NB4 (cell line): ENCODE data around the gene QSOX2.

Experiments
- DNase-seq: peaks from one replicate; pipeline ENCODE4 v3.0.0; 2010; ENCODE audit warnings: low read depth
- H3K4me3 ChIP-seq: one replicate; pipeline ENCODE4 v1.5.1; 2011; ENCODE audit warnings: mild to moderate bottlenecking, low read depth, low read length, moderate library complexity
- CTCF ChIP-seq: IDR thresholded peaks from one replicate; pipeline ENCODE4 v1.5.1; 2012; ENCODE audit warnings: low read depth, low read length
- MAX ChIP-seq: IDR thresholded peaks from 2 replicates; pipeline ENCODE4 v1.6.1; 2011; ENCODE audit warnings: low read depth, low read length
- MYC ChIP-seq: IDR thresholded peaks from 2 replicates; pipeline ENCODE4 v1.6.1; 2011; ENCODE audit warnings: low read depth, low read length
- POLR2A ChIP-seq: IDR thresholded peaks from 2 replicates; pipeline ENCODE4 v1.6.1; 2011; ENCODE audit warnings: mild to moderate bottlenecking; ENCODE audit not compliant: insufficient read length; ENCODE audit errors: extremely low read depth

The QSOX2 gene

GRCh38 chr9:136210276-136210675 is 35.3 kb downstream of the QSOX2 start:
- no peak for DNase-seq
- TF ChIP-seq MAX (no peak), CTCF (no peak), MYC (no peak), POLR2A (no peak)
- no peak overlapping the region for H3K4me3 ChIP-seq

- TF ChIP-seq POLR2A (no peak), MAX (no peak)
- no peak overlapping the region for H3K4me3 ChIP-seq
Measured at GRCh38 chr9:136209786-136210185, 35.8 kb downstream of the QSOX2 start.

GRCh38 chr9:136209232-136209631 is 36.4 kb downstream of the QSOX2 start:
- TF ChIP-seq MAX (no peak), CTCF (no peak), MYC (no peak), POLR2A (no peak)
- DNase-seq, result no peak
- no peak overlapping the region for H3K4me3 ChIP-seq

More at GRCh38 chr9:136209786-136210185, 35.8 kb downstream of the QSOX2 start:
- DNase-seq, result no peak

- H3K4me3 ChIP-seq, result no peak overlapping the region
- no peak for DNase-seq
- TF ChIP-seq CTCF (no peak), MYC (no peak), POLR2A (no peak), MAX (no peak)
Measured at GRCh38 chr9:136208675-136209074, 36.9 kb downstream of the QSOX2 start.

GRCh38 chr9:136207616-136208015 is 38.0 kb downstream of the QSOX2 start:
- DNase-seq, result no peak
- TF ChIP-seq CTCF, result no peak
- TF ChIP-seq MAX, result no peak
- TF ChIP-seq MYC, result no peak
- no peak for TF ChIP-seq POLR2A
- H3K4me3 ChIP-seq, result no peak overlapping the region

GRCh38 chr9:136206602-136207275 is 38.9 kb downstream of the QSOX2 start:
- no peak overlapping the region for H3K4me3 ChIP-seq
- TF ChIP-seq MYC (no peak; the same call in 1 of the 2 replicates), POLR2A (no peak), MAX (0 out of 2 replicates have a peak, but pooled peaks have one; percentile 30), CTCF (no peak)
- DNase-seq, result peak; percentile 91
